Breast epithelium (tissue), 3 donors: Measurements from ENCODE around the gene SLC6A18.

ENCODE experiments used
- CTCF ChIP-seq, 3 donors: fragments of 450-650 bp; IDR thresholded peaks; one replicate each; pipeline ENCODE4 v1.5.1; 2016 to 2017; ENCODE audit warnings: antibody characterized with exemption in 3 of 3, mild to moderate bottlenecking in 3 of 3, moderate library complexity in 3 of 3
- POLR2A ChIP-seq: fragments of 450-650 bp; IDR thresholded peaks from one replicate; pipeline ENCODE4 v1.6.1; 2016; ENCODE audit warnings: antibody characterized with exemption, mild to moderate bottlenecking, moderate library complexity

GRCh38 chr5:1241509-1242080, 16.4 kb downstream of the SLC6A18 start:
- TF ChIP-seq POLR2A, result no peak
- no peak for TF ChIP-seq CTCF (IDR thresholded peaks at IDR 0.05)
